ENCODE measurements around the gene LAMA5. TPM values are rescaled to one million over a fixed set of nuclear protein-coding genes. Genes with fewer than 3 reads are reported as not detected.
A peak's percentile ranks its signal among the peaks of the same experiment; 100 is the strongest.

LAMA5 gene
- total RNA-seq, 1 experiment from 2014 or later: 1,050 TPM

GRCh38 chr20:62309947-62310756 is 57.0 kb downstream of the LAMA5 start:
- BruUV-seq (replicated peaks): no TSS peak
- peaks cover 100% of the 10 kb centered on the region for H3K36me3 Mint-ChIP-seq (ENCODE audit: insufficient read depth, unreplicated experiment)
- H3K27ac Mint-ChIP-seq (ENCODE audit: unreplicated experiment): peak overlapping the region; percentile 97
- peaks cover 7% of the 10 kb centered on the region for H3K4me1 ChIP-seq
- peaks cover 14% of the 10 kb centered on the region for H3K4me1 Mint-ChIP-seq (ENCODE audit: low read depth, unreplicated experiment)
- CTCF ChIA-PET: interaction anchor here (0.6 kb wide), 1 partner anchor 342 kb away, joined by 3 read pairs; no protein-coding TSS in a partner anchor
- intact Hi-C loops (cut with micrococcal nuclease; ENCODE audit: unreplicated experiment): loop anchor here (10.0 kb wide), 1 partner anchor 485 kb away; the partner anchor contains the start of gene MRGBP
- H3K9me3 Mint-ChIP-seq (ENCODE audit: unreplicated experiment): no peaks in the 10 kb centered on the region
- peak in 1 of 2 experiments; percentile 16 for TF ChIP-seq CTCF (IDR thresholded peaks at IDR 0.05; ENCODE audit: insufficient read depth in 1 of 2, low read depth in 1 of 2, low read length in 1 of 2, severe bottlenecking in 1 of 2, unreplicated experiment in 1 of 2)
- H3K27me3 Mint-ChIP-seq (ENCODE audit: insufficient read depth, unreplicated experiment): no peaks in the 10 kb centered on the region
- POLR2A ChIA-PET: no interaction called here
- no peak overlapping the region for H3K4me3 ChIP-seq (ENCODE audit: low read depth, low read length)
- H3K9me3 ChIP-seq: no peaks in the 10 kb centered on the region
- no peak for DNase-seq
- no peaks in the 10 kb centered on the region for H3K27me3 ChIP-seq (replicated peaks; ENCODE audit: control insufficient read depth, insufficient read depth, low read length)
- H3K4me3 Mint-ChIP-seq (ENCODE audit: unreplicated experiment): no peak overlapping the region
- peaks cover 38% of the 10 kb centered on the region for H3K36me3 ChIP-seq (ENCODE audit: control insufficient read depth, insufficient read depth, low read length)

- intact Hi-C loops (cut with micrococcal nuclease; ENCODE audit: unreplicated experiment): loop anchor here (10.0 kb wide), 1 partner anchor 485 kb away; the partner anchor contains the start of gene MRGBP
- ChIA-PET POLR2A (interaction anchor here (1.0 kb wide), 1 partner anchor 242 kb away, joined by 3 read pairs; no protein-coding TSS in a partner anchor), CTCF (no interaction called here)
- peak in 1 of 2 experiments; percentile 35 for DNase-seq
- peaks cover 18% of the 10 kb centered on the region for H3K4me1 Mint-ChIP-seq (ENCODE audit: low read depth, unreplicated experiment)
- H3K27me3 Mint-ChIP-seq (ENCODE audit: insufficient read depth, unreplicated experiment): no peaks in the 10 kb centered on the region
- Histone ChIP-seq H3K9me3 (no peaks in the 10 kb centered on the region), H3K4me3 (ENCODE audit: low read depth, low read length) (no peak overlapping the region), H3K27me3 (replicated peaks; ENCODE audit: control insufficient read depth, insufficient read depth, low read length) (no peaks in the 10 kb centered on the region), H3K4me1 (peaks cover 15% of the 10 kb centered on the region), H3K36me3 (ENCODE audit: control insufficient read depth, insufficient read depth, low read length) (peaks cover 38% of the 10 kb centered on the region)
- no peaks in the 10 kb centered on the region for H3K9me3 Mint-ChIP-seq (ENCODE audit: unreplicated experiment)
- H3K4me3 Mint-ChIP-seq (ENCODE audit: unreplicated experiment): no peak overlapping the region
- TSS peak; percentile 57 for BruUV-seq (replicated peaks)
- peaks cover 100% of the 10 kb centered on the region for H3K36me3 Mint-ChIP-seq (ENCODE audit: insufficient read depth, unreplicated experiment)
- peak overlapping the region; percentile 97 for H3K27ac Mint-ChIP-seq (ENCODE audit: unreplicated experiment)
- no peak for TF ChIP-seq CTCF (IDR thresholded peaks at IDR 0.05; ENCODE audit: insufficient read depth in 1 of 2, low read depth in 1 of 2, low read length in 1 of 2, severe bottlenecking in 1 of 2, unreplicated experiment in 1 of 2)
These were observed 57.7 kb downstream of the LAMA5 start for GRCh38 chr20:62309198-62309944.

Measured in Caco-2 (cell line).